Measurements from ENCODE around the gene ADNP.

- TF ChIP-seq CTCF (IDR thresholded peaks at IDR 0.05) (peak in 1 of 5 experiments; percentile 10), POLR2A (IDR thresholded peaks at IDR 0.05) (no peak), EP300 (IDR thresholded peaks at IDR 0.05) (peak; percentile 73 to 87)
These were observed 27.6 kb upstream of the ADNP start, which contains the start of gene MOCS3 for GRCh38 chr20:50958615-50959542.
